GM12878 (cell line): ENCODE measurements around the gene RAB11A. TPM values are rescaled to one million over a fixed set of nuclear protein-coding genes. Genes with fewer than 3 reads are reported as not detected.

Source experiments
- FOXK2 ChIP-seq: fragments of 450-650 bp; IDR thresholded peaks from 2 replicates; pipeline ENCODE4 v1.6.1; 2017; ENCODE audit warnings: mild to moderate bottlenecking, moderate library complexity
- RB1 ChIP-seq: fragments of 450-650 bp; formaldehyde crosslinking; IDR thresholded peaks from 2 replicates; pipeline ENCODE4 v1.6.1; 2017; ENCODE audit warnings: mild to moderate bottlenecking, borderline replicate concordance
- RUNX3 ChIP-seq: IDR thresholded peaks from 2 replicates; pipeline ENCODE4 v1.6.1; 2012; ENCODE audit warnings: low read length, inconsistent platforms
- SMAD5 ChIP-seq: IDR thresholded peaks from 2 replicates; pipeline ENCODE4 v1.6.1; 2016; ENCODE audit warnings: antibody characterized with exemption, low read depth
- SREBF2 ChIP-seq: IDR thresholded peaks from 2 replicates; pipeline ENCODE4 v1.6.1; 2012; ENCODE audit warnings: mild to moderate bottlenecking, low read length
- SRF ChIP-seq, 2 experiments: IDR thresholded peaks; 2 replicates each; pipeline ENCODE4 v1.6.1; 2011; ENCODE audit warnings: low read depth in 2 of 2, low read length in 2 of 2, mild to moderate bottlenecking in 1 of 2, moderate library complexity in 1 of 2
- TCF12 ChIP-seq: IDR thresholded peaks from 2 replicates; pipeline ENCODE4 v1.6.1; 2011; ENCODE audit warnings: low read depth, mild to moderate bottlenecking, low read length
- polyA plus RNA-seq, 11 experiments: library from polyadenylated mRNA; depleted of rRNA in 4 of 11; unstranded in 6 of 11; stranded (reverse) in 5 of 11; fragments of >200 nt; fragmentation: Nextera tagmentation in 4 of 11; fragmentation: Illumina TruSeq in 1 of 11; extraction: Ambion mirVana in 4 of 11; extraction: Trizol in 1 of 11; gene quantifications; 1 replicate in 1 of 11; 2 replicates in 10 of 11; pipeline versions ENCODE4 v1.2.1 to v1.2.3, GENCODE V29; 2011 to 2016; ENCODE audit warnings: inconsistent platforms in 2 of 11, missing spikeins in 2 of 11, low read depth in 1 of 11
- total RNA-seq, 4 experiments: library from RNA; depleted of rRNA in 3 of 4; stranded (reverse); fragments of >200 nt in 3 of 4; fragmentation: Illumina TruSeq in 1 of 4; extraction: Trizol in 1 of 4; gene quantifications; 2 replicates each; pipeline versions ENCODE4 v1.2.1 to v1.2.3, GENCODE V29; 2013 to 2021
- TF ChIP-seq, protein P1 (sequence below): fragments of 450-650 bp; IDR thresholded peaks from 2 replicates; pipeline ENCODE4 v1.6.1; 2014; ENCODE audit warnings: mild to moderate bottlenecking
- TF ChIP-seq, protein P2 (sequence below): fragments of 450-650 bp; IDR thresholded peaks from 2 replicates; pipeline ENCODE4 v1.6.1; 2018; ENCODE audit warnings: borderline replicate concordance, mild to moderate bottlenecking; ENCODE audit not compliant: partially characterized antibody
- TF ChIP-seq, protein P3 (sequence below): IDR thresholded peaks from 2 replicates; pipeline ENCODE4 v1.6.1; 2011; ENCODE audit warnings: low read depth, low read length, improper control_type of control experiment, borderline replicate concordance
- TF ChIP-seq, protein P4 (sequence below): IDR thresholded peaks from 2 replicates; pipeline ENCODE4 v1.6.1; 2011; ENCODE audit warnings: low read depth, mild to moderate bottlenecking, low read length, moderate library complexity, borderline replicate concordance; ENCODE audit errors: extremely low read depth

The RAB11A gene
- total and polyA plus RNA-seq, 10 of the 15 experiments (the other 5 are each of a cell fraction or from before 2014, with no cell fraction given), result 128 to 387 (median 224) TPM

DNA sequence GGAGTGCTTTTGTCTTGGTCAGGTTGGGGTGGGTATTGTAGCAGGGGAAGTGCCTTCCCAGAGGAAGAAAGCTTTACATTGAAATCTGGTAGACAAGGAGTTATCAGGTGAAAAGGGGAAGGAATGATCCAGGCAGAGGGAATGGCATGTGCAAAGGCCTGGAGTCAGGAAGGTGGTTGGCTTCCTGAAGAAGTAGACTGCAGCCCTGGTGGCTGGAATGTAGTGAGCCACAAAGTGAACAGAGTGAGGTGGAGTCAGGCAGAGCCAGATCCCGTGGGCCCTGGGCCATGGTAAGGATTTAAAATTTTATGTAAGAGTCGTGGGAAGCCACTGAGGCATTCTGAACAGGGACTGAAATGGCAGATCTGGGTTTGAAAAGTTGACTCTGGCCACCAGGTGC is 58.3 kb downstream of the RAB11A start (continued):
- TF ChIP-seq RUNX3, result no peak
- no peak for TF ChIP-seq SRF (IDR thresholded peaks at IDR 0.05; ENCODE audit: low read depth in 2 of 2, low read length in 2 of 2)
- TF ChIP-seq, protein P1, sequence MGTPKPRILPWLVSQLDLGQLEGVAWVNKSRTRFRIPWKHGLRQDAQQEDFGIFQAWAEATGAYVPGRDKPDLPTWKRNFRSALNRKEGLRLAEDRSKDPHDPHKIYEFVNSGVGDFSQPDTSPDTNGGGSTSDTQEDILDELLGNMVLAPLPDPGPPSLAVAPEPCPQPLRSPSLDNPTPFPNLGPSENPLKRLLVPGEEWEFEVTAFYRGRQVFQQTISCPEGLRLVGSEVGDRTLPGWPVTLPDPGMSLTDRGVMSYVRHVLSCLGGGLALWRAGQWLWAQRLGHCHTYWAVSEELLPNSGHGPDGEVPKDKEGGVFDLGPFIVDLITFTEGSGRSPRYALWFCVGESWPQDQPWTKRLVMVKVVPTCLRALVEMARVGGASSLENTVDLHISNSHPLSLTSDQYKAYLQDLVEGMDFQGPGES, result no peak
- TF ChIP-seq FOXK2, result no peak
- TF ChIP-seq, protein P2, sequence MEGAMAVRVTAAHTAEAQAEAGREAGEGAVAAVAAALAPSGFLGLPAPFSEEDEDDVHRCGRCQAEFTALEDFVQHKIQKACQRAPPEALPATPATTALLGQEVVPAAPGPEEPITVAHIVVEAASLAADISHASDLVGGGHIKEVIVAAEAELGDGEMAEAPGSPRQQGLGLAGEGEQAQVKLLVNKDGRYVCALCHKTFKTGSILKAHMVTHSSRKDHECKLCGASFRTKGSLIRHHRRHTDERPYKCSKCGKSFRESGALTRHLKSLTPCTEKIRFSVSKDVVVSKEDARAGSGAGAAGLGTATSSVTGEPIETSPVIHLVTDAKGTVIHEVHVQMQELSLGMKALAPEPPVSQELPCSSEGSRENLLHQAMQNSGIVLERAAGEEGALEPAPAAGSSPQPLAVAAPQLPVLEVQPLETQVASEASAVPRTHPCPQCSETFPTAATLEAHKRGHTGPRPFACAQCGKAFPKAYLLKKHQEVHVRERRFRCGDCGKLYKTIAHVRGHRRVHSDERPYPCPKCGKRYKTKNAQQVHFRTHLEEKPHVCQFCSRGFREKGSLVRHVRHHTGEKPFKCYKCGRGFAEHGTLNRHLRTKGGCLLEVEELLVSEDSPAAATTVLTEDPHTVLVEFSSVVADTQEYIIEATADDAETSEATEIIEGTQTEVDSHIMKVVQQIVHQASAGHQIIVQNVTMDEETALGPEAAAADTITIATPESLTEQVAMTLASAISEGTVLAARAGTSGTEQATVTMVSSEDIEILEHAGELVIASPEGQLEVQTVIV, result no peak
- no peak for TF ChIP-seq RB1
- TF ChIP-seq, protein P3, sequence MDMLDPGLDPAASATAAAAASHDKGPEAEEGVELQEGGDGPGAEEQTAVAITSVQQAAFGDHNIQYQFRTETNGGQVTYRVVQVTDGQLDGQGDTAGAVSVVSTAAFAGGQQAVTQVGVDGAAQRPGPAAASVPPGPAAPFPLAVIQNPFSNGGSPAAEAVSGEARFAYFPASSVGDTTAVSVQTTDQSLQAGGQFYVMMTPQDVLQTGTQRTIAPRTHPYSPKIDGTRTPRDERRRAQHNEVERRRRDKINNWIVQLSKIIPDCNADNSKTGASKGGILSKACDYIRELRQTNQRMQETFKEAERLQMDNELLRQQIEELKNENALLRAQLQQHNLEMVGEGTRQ, result no peak
- TF ChIP-seq SMAD5, result no peak
- TF ChIP-seq, protein P4, sequence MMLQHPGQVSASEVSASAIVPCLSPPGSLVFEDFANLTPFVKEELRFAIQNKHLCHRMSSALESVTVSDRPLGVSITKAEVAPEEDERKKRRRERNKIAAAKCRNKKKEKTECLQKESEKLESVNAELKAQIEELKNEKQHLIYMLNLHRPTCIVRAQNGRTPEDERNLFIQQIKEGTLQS, result no peak
- no peak for TF ChIP-seq TCF12
- TF ChIP-seq SREBF2, result no peak
